AG09309 (cell line): Measurements from ENCODE around the gene SLC7A14.

ENCODE experiments used
- DNase-seq: peaks from one replicate; pipeline ENCODE4 v3.0.0-alpha.2; 2010; ENCODE audit warnings: low read depth
- H3K4me3 ChIP-seq: 2 replicates; pipeline ENCODE4 v1.5.1; 2011; ENCODE audit warnings: mild to moderate bottlenecking, low read depth, low read length, moderate library complexity; ENCODE audit not compliant: control insufficient read depth
- TF ChIP-seq, protein P1 (sequence below): IDR thresholded peaks from 2 replicates; pipeline ENCODE4 v1.5.1; 2011; ENCODE audit warnings: mild to moderate bottlenecking, low read depth, low read length, inconsistent platforms; ENCODE audit not compliant: insufficient read depth, control insufficient read depth; ENCODE audit errors: missing control alignments

The SLC7A14 gene

DNA sequence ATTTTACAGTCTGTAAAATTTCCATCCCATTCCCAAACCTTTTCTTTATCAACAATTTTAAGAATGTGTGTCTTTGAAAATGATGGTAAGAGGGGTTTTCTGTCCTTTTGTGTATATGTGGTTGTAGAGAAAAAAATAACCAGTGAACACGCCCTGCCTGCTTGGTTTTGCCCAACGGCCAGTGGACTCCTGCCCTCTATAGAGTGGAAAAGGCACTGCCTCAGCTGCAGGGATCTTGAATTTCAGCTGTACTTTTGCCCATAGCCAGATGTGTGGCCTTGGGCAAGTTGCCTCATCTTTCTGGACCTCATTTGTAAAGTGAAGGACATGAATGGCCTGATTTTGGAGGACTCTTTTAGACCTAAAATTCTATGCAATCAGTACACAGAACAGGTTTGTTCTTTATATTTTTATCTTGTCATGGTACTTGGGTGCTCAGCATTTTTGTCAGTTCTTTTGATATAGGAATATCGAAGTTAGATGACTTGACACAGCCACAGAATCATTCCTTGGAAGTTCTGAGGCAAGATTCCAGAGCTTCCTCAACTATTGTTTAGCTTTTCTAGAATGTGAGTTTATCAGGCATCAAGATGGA is 86.2 kb downstream of the SLC7A14 start:
- no peak overlapping the region for H3K4me3 ChIP-seq
- DNase-seq, result peak; percentile 62
- TF ChIP-seq, protein P1, sequence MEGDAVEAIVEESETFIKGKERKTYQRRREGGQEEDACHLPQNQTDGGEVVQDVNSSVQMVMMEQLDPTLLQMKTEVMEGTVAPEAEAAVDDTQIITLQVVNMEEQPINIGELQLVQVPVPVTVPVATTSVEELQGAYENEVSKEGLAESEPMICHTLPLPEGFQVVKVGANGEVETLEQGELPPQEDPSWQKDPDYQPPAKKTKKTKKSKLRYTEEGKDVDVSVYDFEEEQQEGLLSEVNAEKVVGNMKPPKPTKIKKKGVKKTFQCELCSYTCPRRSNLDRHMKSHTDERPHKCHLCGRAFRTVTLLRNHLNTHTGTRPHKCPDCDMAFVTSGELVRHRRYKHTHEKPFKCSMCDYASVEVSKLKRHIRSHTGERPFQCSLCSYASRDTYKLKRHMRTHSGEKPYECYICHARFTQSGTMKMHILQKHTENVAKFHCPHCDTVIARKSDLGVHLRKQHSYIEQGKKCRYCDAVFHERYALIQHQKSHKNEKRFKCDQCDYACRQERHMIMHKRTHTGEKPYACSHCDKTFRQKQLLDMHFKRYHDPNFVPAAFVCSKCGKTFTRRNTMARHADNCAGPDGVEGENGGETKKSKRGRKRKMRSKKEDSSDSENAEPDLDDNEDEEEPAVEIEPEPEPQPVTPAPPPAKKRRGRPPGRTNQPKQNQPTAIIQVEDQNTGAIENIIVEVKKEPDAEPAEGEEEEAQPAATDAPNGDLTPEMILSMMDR, result peak; percentile 76

DNA sequence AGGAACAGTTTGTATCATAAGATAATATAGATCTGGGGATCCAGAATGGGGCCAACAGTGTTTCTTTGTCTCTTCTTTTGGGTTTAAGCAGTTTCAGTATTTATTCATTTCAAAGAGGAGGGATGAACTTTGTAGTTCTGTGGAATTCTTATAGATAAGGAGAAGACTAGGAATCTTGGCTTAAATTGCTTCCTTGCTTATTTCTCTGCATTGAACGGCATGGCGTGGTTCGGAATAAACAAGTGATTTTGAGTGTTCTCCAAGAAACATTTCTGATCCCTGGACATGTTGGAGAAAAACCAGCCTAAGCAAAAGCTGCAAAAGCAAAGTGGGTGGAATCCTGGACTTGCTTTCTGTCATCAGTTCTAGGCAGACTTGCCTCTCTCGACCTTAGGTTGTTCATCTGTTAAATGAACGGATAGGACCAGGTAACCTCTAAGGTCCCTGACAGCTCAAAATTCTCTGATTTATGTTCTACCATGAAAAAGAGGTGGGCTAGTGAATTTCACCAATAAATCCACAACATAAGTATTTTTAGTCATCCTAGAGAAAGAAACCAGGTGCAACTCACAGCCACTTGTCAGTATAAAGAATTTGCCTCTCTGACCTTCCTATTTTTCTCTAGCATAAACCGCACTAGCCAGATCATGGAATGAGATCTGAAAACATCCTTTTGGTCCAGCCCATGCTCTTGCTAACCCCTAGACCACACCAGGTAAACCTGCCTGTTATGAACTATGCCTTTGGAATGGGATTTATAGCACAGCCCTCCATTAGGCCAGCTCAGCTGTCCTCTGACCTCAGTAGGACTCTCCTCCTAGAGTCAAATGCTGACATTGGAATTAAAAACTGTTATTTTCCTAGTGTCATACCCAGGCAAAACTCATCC is 88.4 kb downstream of the SLC7A14 start:
- TF ChIP-seq, protein P1, result no peak
- no peak for DNase-seq
- H3K4me3 ChIP-seq, result no peak overlapping the region

DNA sequence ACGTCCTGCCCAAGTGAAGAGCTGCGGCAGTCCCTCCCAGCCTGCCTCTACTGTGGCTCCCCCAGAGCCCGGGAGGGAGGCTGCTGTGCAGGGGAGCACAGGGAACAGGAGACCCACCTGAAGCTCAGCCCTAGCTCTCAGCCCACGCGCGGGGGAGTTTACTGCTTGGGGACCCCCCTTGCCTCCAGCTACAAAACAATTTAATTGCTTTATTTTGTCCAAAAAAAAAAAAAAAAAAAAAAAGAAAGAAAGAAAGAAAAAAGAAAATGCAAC is 89.1 kb downstream of the SLC7A14 start:
- no peak overlapping the region for H3K4me3 ChIP-seq
- TF ChIP-seq, protein P1, result no peak
- DNase-seq, result no peak

DNA sequence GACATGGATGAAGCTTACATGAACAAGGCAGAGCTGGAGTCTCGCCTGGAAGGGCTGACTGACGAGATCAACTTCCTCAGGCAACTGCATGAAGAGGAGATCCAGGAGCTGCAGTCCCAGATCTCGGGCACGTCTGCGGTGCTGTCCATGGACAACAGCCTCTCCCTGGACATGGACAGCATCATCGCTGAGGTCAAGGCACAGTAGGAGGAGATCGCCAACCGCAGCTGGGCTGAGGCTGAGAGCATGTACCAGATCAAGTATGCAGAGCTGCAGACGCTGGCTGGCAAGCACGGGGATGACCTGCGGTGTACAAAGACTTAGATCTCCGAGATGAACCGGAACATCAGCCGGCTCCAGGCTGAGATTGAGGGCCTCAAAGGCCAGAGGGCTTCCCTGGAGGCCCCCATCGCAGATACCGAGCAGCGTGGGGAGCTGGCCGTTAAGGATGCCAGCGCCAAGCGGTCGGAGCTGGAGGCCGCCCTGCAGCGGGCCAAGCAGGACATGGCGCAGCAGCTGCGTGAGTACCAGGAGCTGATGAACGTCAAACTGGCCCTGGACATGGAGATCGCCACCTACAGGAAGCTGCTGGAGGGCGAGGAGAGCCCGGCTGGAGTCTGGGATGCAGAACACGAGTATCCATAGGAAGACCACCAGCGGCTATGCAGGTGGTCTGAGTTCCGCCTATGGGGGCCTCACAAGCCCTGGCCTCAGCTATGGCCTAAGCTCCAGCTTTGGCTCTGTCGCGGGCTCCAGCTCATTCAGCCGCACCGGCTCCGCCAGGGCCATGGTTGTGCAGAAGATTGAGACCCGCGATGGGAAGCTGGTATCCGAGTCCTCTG is 89.6 kb downstream of the SLC7A14 start:
- no peak overlapping the region for H3K4me3 ChIP-seq
- TF ChIP-seq, protein P1, result no peak
- DNase-seq, result no peak

DNA sequence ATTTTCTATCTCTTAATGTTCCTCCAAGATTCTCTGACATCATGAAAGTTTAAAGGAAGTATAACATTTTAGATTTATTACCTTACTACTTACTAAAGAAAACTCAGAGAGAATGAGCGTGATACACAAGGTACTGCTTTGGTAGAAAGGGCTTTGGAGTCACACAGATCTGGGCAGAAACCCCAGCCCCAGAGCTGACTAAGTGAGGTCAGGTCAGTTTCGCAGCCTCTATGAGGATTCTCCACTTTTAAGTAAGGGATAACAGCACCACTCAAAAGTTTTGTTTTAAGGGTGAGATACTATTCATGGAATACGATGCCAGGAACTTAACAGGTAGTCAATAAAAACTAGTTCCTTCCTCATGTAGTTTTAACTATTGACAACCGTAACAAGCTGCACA is 91.1 kb downstream of the SLC7A14 start:
- no peak for DNase-seq
- no peak overlapping the region for H3K4me3 ChIP-seq
- TF ChIP-seq, protein P1, result no peak

DNA sequence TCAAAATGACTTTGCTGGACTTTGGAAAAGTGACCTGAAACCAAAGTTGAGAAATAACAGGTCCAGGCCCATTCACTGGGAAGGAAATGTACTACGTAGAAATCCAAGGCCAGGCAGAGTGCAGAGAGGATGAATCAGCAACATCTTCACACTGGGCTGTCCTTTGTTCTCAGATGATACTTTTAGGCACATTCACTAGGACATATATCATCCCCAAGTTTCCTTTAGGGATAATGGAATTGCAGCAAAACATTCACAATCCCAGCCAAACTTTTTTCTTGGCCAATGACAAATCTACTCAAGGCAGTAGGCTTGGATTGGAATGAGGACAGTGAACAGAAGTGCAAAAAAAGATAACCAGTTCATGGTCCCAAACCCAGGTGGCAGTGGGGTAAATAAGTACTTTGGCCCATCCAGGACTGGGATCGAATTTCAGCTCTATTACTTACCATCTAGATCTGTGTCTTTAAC is 92.1 kb downstream of the SLC7A14 start:
- TF ChIP-seq, protein P1, result no peak
- DNase-seq, result no peak
- H3K4me3 ChIP-seq, result no peak overlapping the region
